Stimulated activated CD8-positive, alpha-beta memory T cell treated with anti-CD3 and anti-CD28 coated beads, Interleukin-4, amount 100 ng/mL, for 24 hours (primary cell): ENCODE results near the gene ERBB4.

Source experiments
- DNase-seq: peaks from one replicate; pipeline ENCODE4 v3.0.0-alpha.2; 2020; ENCODE audit warnings: low read depth

ERBB4 gene

DNA sequence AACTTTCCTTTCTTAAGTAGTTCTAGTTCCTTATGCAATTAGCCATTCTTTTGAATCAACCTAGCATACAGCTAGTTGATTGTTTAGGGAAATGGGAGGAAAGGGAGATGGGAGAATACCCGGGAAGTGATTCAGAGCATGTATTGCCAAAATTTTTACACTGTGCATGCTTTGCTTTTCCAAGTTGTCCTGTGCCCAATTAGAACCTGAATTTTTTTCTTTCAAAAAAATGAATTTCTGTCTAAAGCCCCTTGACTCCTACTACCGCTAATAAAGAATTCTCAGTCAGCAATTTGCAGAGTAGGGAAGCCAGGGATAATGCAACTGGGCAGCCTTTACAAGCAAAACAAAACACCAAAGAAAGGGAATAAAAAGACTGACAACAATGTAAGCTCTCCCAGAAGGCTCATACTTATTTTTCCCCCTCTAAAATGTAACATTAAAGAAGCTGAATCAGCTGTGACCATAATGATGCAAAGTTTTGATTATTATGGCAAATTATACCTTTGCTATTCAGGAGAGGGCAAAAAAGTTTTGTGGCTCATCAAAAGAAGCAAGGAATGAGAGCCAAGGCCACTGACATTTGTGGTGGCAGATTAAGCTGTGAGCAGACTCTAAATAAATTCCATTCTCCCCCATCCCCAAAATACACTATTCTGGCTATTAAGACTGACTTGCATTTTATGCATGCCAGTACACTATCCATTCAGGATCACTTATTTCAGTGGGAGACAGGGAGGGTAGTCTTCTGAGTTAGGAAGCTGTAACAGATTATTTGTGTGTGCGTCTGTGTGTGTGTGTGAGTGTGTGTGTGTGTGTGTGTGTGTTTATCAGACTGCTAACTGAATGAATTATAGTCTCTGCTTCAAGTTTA lies 174.3 kb downstream of the ERBB4 start:
- DNase-seq, result no peak

DNA sequence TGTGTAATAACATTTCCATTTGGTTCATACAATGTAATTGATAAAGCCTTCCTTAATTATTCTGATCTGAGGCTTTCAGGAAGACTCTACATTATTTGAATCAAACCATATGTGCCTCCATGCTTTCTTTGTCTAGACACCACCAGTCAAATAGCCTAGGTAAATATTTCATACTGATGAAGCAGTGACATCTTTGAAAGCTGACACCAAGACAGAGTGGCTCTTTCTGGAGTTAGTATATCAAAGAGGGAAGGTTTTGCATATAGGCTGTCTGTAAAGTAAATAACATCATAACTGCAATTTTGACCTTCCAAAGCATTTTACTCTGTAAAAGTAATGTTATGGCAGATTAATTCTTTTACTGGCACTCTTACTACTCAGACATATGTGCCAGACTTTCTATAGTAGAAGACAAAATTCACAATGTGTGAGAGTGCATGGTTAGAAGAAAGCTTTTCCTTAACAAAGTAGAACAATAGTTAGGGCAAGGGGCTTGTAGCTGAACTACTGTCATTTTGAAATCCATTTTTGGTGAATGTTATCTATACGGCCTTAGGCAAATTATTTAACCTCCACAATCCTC lies 177.3 kb downstream of the ERBB4 start:
- no peak for DNase-seq

DNA sequence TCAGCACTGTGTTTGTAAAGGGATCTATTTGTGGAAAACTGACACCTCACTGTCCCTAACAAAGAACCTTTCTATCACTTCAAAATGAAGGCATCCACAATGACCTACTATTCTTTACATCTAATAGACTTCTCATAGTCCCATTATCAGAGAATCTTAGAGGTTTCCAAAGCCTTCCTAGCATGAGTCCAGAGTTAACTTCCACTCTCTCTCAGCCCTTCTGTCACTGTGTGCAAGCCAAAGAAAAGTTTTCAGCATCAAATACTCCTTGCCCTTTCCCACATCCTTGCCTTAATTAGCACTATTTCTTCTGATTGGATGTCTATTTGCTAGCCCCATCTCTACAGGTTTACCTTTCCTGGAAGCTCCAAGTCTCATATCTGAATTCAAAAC lies 178.5 kb downstream of the ERBB4 start:
- DNase-seq, result no peak

DNA sequence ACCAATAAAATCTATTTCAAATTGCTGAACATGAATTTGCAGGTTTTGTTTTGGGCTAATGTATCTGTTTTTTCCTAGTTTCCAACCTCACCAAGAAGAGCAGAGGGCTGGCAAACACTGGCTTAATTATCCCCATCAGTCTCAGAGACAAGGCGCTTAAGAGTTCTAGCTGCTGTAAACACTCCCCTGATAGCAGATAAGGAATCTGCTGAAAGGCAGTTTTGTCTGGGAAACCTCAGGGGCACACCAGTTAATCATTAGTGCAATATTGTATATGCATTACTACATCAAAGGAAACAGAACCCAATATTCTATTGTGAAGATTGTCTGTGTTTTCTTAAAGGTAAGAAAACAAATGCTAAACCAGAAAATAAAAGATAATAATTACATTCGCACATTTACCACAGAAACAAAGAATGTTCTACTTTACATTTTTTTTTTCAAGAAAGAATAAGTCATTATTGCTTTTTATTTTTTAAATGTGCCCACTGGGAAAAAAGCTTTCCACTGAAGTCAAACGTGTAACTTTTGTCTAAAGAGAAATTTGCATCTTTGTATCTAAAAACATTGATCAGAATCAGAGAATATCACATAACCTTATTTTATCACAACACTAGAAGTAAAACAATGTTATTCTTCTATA lies 179.1 kb downstream of the ERBB4 start:
- no peak for DNase-seq

DNA sequence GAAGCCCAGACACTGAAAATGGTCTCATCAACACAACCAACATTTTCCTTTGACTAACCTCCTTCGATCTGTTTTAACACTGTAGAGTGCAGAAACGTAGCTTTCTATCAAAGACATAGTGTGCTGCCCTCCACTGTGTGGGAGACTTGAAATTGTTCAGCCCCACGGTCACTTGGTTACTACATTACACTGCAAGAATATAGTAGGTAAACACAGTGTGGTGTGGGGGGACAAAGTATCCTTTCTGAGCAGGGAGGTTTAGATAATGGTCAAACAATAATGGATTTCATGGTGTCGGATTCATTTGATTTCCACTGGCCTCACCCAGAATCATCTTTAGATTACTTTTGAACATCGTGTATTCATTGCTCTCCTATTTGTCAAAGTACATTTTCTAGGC lies 181.0 kb downstream of the ERBB4 start:
- no peak for DNase-seq

DNA sequence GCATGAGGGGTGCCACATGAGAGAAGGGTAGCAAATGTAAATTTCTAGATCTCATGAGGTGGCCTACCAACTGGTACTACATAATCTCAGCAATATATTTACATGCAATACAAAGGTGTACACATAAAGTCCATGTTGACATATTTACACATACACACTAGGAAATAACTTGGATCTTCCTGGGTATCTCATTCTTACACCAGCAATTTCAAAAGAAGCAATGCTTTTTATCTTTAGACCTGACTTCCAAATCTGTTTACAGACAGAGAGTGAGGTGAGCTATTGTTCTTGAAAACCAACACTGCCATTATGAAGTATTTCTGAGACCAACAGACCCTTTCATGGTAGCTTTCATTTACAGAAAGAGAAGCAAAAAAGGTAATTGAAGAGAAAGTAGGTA lies 184.2 kb downstream of the ERBB4 start:
- DNase-seq, result no peak

DNA sequence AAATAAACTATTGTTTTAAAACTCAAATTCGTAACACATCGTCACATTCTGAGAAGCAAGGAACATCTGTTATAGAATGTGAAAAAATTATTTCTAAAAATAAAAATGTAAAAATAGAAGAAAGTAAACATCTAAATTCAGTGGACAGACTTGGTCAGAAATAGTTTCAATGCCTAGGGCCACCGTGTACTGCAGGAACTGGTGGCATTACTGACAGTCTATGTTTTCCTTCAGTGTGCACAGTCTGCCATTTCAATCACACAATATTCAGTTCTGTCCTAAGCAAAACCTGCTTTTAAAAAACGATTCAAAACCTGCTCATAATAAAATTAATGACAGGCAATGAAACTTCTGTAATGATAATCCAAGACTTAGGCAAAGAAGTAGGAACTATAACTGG lies 190.1 kb downstream of the ERBB4 start:
- no peak for DNase-seq

DNA sequence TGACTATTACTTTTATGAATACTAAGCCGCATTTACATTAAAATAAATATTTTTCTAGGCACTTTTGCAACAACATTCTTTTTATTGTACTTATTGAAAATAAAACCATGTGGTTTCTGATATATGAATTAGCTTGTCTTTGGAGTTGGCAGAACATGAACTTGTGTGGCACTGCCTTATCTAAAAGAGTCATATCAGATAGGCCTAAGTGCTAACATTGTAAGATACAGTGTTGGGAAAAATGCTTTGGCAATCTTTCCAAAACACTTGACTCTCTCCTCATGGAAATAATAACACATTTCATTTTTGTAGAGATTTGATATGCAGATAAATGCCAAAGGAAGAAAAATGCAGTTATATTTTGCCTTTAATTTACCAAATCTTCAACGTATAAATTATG lies 191.7 kb downstream of the ERBB4 start:
- no peak for DNase-seq

DNA sequence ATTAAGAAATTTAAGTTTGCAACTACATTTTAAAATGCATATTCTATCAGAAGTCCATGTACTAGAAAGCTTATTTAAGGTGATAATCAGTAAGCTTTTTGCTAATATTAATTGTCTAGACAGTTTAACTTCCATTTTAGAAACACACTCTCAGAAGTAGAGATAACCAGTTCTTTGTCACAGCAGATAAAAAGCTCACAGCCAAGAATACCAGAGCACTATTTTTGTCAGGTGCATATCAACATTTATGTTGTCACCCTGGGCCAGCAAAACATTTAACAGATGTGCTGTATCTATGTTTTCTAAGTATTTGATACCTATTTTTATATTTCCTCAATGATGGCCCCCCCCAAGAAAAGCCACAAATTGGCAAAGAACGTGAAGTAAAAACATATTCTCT lies 192.6 kb downstream of the ERBB4 start:
- DNase-seq, result no peak

DNA sequence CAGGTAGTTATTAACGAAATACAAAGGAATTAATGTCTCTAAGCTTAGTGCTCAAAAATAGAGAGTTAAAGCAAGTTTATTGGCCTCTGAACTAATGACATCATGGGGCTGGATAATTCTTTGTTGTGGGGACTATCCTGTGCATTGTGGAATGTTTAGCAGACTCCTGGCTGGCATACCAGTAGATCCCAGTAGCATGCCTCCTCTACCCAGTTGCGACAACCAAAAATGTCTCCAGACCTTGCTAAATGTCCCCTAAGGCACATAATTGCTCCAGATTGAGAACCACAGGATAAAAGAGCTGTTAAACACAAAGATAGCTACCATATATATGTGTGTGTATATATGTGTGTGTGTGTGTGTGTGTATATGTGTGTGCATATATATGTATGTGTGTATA lies 194.5 kb downstream of the ERBB4 start:
- DNase-seq, result no peak

DNA sequence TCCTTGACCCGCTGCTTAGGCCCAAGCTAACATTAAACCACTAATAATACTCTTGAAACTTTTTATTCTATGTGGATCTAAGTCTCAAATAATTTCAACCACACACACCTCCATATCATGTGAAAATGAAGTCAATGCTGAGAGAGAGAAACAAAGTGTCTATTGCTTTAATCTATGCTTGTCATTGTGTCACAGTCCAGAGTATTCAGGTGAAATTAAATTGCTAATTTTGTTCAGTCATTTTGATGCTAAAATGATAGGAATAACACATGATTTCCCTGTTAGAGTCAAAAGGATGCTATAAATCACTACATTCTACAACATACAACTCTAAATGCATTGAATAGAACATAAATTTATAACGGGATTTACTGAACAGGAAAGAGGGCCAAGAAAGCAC lies 195.4 kb downstream of the ERBB4 start:
- DNase-seq, result no peak

DNA sequence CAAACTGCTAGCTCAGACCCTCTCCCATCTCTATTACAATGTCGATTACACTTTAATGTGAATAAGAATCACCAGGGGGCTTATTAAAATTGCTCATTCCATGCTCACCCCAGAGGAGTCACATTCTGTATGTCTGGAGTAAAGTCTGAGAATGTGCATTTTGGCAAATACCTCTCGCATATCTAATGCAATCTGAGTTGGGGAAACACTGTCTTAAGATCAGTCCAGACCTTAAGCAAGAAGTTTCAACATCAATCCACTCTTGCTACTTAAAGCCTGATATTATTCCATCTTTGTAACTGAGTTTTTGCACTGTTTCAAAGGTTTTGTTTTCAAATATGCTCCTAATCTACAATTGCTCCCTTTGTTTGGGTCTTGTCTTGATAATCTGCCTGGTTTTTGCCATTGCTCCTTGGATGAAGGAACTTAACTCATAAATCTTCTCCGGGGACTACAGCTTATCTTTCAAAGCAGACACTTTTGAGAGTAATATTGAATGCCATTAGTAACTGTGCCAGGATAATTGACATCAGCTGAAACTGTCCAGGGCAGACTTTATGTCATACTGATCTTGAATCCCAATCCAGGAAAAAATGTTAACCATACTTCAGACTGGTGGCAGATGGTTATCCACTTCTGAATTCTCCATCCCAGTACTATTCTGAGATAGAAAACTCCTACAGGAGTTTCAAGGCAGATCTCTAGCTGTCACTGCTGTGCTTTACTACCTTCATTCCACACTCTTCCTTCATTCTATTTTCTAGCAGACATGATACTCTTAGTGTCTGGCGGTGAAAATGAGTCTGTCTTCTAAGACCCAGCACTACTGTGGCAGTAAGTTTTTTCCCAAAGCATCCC lies 200.9 kb downstream of the ERBB4 start:
- no peak for DNase-seq

DNA sequence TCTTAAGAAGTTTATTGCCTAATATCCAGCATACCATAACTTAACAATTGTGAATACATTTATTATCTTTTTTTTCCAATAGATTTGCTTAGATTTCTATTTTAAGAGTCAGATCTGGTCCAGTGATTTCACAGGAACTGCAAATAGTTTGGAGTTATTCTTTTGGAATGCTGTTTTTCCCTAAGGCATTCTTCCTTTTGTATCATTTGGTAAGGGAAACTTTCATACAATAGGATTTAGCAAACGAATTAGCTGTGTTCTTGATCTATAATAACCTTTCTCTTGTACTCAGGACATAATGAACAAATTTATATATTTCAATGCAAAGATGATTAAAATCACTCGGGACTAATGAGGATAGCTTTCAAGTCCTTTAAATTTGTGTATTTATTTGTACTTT lies 201.6 kb downstream of the ERBB4 start:
- no peak for DNase-seq

DNA sequence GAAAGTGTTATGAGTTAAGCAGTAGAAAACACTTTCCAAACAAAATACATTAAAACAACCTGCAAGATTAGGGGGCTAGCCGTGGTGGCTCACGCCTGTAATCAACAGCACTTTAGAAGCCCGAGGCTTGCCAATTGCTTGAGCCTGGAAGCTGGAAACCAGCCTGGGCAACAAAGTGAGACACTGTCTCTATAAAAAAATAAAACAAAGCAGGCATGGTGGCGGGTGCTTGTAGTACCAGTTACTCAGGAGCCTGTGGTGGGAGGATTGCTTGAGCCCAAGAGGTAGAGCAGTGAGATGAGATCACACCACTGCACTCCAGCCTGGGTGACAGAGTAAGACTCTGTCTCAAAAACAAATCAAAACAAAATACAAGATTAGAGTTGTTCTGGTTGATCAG lies 208.3 kb downstream of the ERBB4 start:
- no peak for DNase-seq

DNA sequence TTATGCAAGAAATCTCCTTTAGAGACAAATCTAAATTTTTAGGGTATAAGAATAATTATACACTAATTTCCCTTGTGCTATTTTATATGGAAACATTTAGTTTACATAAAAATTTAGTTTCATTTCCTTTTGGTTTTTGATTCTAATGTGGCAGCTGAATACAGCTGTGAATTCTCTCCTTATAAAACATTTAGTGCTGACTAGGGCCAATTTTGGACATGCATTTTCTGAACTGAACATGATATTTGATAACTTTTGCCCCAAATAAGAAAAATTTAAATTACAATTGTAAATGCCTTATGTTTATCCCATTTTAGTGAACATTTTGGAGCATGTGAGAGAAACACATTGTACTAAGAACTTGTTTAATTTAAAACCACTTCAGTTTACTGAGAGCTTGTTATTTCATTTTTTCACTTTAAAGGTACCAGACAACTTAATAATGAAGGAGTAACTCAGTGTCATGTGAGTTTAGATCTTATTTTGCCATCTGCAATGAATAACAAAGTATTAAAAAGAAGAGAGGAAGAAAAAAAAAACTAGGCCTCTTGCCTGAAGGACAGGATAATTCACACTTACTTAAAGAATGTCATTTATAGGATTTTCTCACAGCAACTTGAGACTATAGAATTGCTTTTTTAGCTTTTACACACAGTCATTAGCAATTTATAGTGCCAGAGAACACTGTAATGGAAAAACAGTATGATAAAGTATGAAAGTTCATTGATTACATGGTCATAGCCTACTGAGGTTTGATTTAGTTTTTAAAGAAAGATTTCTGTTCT lies 209.7 kb downstream of the ERBB4 start:
- no peak for DNase-seq

DNA sequence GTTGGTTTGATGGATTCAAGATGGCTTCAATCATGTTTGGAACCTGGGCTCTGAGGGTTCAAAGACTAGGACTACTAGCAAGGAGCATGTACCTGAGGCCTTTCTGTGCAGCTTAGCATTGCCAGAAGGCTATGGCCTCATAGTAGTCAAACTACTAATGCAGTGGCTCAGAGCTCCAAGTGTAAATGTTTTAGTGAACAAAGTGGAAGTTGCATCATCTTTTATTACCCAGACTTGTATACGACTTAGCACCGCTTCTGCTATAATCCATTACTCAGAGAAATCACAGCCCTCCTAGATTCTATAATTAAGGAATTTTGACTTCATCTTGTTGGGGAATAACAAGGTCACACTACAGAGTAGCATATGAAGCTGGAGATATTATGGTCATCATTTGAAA lies 210.5 kb downstream of the ERBB4 start:
- no peak for DNase-seq

DNA sequence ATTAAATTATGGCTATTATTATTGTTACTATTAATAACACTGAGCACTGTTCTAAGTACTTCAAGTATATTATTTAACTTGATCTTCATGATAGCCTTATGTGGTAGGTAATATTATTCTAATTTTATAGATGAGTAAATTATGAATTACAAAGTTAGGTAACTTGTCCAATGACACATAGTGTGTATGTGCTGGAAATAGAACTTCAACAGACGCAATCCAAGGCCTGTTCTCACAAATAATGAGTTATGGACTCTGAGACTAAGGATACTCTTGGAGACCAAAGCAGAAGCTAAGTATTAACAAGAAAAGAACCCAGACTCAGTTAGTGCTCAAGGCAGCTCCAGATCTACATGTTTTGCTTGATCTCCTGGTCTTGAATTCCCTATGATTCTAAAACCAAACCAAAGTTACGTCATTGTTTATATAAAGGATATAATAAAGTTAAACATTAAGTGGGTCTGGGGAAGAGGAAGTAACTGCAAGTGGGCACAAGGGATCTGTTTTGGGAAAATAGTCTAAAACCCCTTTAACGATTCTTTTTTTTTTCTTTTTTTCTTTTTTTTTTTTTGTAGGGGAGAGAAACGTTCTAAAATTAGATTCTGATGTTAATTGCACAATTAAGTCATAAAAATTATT lies 211.3 kb downstream of the ERBB4 start:
- DNase-seq, result no peak

DNA sequence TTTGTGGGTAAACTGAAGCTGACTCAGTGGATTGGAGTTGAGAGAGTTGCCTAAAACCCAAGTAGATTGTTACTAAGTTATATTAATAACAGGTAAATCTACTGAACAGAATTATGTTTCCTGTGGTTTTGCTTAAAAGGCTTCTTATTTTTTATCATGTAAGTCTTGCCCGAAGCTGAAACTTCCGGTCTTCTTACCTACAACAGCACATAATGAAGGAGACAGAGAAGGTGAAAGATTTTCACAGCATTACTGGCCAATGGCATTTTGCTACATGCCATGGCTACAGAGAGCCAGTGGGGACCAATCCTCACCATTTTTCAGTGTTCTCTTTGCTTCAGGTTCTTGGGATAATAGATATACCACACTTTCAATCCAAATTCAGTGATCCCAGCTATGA lies 220.0 kb downstream of the ERBB4 start:
- DNase-seq, result no peak

DNA sequence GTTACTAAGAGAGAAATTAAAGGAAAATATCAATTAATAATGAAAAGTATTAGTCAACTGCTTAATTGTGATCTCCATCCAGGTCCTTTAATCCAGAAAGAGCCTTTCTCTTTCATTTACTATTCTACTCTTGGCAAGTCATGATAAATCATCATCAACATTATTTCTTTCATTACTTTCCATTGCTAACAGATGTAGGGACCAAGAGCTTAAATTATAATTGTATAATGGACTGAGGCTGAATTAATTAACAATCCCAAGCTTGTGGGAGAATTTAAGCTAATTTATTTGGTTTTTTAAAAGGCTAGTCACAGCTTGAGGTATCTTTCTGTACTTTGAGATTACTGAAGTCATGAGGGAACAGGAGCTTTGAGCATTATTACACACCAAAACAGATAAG lies 223.9 kb downstream of the ERBB4 start:
- DNase-seq, result no peak

DNA sequence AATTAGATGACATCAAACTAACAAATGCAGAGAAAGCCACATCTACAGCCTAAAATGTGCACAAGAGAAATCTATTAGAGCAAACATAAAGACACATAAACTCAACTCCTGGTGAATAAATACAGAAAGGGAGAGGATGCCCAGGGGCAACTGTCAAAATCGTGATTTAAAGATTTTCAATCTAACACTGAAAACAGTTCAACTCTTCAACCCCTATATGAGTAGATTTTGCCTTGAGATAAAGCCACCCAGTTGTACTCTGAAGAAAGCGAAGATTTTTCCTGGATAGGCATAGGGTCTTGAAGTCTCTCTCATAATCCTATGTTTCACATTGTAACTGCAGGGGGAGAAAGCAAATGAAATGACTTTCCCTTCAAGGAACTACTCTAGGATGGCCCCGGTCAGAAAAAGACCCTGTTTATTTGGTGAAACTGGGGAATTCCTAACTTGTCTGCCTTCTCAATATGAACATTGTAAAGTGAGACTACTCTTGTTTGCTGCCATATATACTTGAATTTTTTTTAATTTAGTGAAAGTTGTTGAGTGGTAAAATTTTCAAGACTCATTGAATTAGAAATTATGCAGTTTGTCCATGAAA lies 226.7 kb downstream of the ERBB4 start:
- DNase-seq, result no peak

DNA sequence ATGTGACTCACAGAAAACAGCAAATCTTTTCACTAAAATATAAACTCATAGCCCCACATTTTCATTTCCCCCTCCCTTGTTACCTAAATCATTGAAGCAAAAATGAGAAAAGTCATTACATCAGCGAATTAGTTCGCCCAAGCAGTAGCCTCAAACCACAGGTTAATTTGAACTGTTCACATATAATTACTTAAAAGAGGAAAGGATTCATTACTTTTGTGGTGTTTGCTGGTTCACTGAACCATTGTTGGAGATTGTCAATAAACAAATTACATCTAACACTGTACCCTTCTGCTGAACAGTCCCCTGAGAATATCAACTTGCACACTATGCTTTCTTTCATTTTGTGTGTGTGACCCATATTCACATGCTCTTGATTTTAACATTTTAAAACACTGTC lies 238.7 kb downstream of the ERBB4 start:
- no peak for DNase-seq
